SW 1271 (cell line): ENCODE results near the gene DPH2.
A peak's percentile ranks its signal among the peaks of the same experiment; 100 is the strongest.

Source experiments
- DNase-seq, 2 experiments: peaks; one replicate each; lab custom pipeline; 2025; lab: John Stamatoyannopoulos, UW

The DPH2 gene

GRCh38 chr1:43944860-43945259 is 24.9 kb upstream of the DPH2 start:
- DNase-seq: no peak

GRCh38 chr1:43945674-43946235 is 24.1 kb upstream of the DPH2 start:
- DNase-seq: no peak

- peak; percentile 75 to 84 for DNase-seq
Measured at GRCh38 chr1:43946236-43947060, 23.4 kb upstream of the DPH2 start, which contains the start of gene IPO13. IPO13 (plus strand) TSS chr1:43946950; CDS start chr1:43947601, 651 bp downstream.

GRCh38 chr1:43947061-43947873 is 22.5 kb upstream of the DPH2 start:
- no peak for DNase-seq

GRCh38 chr1:43947874-43948437 is 21.9 kb upstream of the DPH2 start:
- DNase-seq: no peak

- DNase-seq: no peak
Measured at GRCh38 chr1:43949678-43950077, 20.1 kb upstream of the DPH2 start.

- no peak for DNase-seq
Measured at GRCh38 chr1:43951021-43951985, 18.5 kb upstream of the DPH2 start.

GRCh38 chr1:43952731-43953346 is 17.0 kb upstream of the DPH2 start:
- no peak for DNase-seq

GRCh38 chr1:43953361-43953760 is 16.4 kb upstream of the DPH2 start:
- DNase-seq: no peak

GRCh38 chr1:43954036-43954435 is 15.8 kb upstream of the DPH2 start:
- no peak for DNase-seq

GRCh38 chr1:43956234-43956633 is 13.6 kb upstream of the DPH2 start:
- DNase-seq: no peak

GRCh38 chr1:43957407-43958040 is 12.3 kb upstream of the DPH2 start:
- DNase-seq: no peak

GRCh38 chr1:43958351-43959255 is 11.2 kb upstream of the DPH2 start:
- no peak for DNase-seq

- no peak for DNase-seq
Measured at GRCh38 chr1:43960798-43961197, 9.0 kb upstream of the DPH2 start.

- DNase-seq: no peak
Measured at GRCh38 chr1:43961692-43962091, 8.1 kb upstream of the DPH2 start.

- DNase-seq: no peak
Measured at GRCh38 chr1:43962324-43962723, 7.5 kb upstream of the DPH2 start.

GRCh38 chr1:43963006-43963405 is 6.8 kb upstream of the DPH2 start:
- no peak for DNase-seq

- no peak for DNase-seq
Measured at GRCh38 chr1:43963890-43964289, 5.9 kb upstream of the DPH2 start.

GRCh38 chr1:43965316-43965715 is 4.5 kb upstream of the DPH2 start:
- DNase-seq: no peak
